ENCODE measurements around the gene RTCB. TPM values are rescaled to one million over a fixed set of nuclear protein-coding genes. Genes with fewer than 3 reads are reported as not detected.

Gene RTCB
- total RNA-seq, 1 experiment from 2014 or later = 101 TPM

GRCh38 chr22:32404021-32404420, 8.0 kb downstream of the RTCB start:
- H3K27me3 ChIP-seq (ENCODE audit: insufficient read depth, low read length) = no peaks in the 10 kb centered on the region
- no peak overlapping the region for H2AK5ac ChIP-seq (ENCODE audit: insufficient read length, low read length)
- WGBS (ENCODE audit: extremely low coverage, insufficient read length, low lambda C conversion rate) = no CpG with 5 or more reads among the region's 2 CpGs
- Mint-ChIP-seq H3K4me1 (no peaks in the 10 kb centered on the region), H3K27ac (no peak overlapping the region), H3K9me3 (no peaks in the 10 kb centered on the region), H3K4me3 (no peak overlapping the region), H3K36me3 (ENCODE audit: insufficient read depth in 1 of 3, low read depth in 3 of 3) (peaks cover 29 to 90% (median 75%) of the 10 kb centered on the region in 3 experiments; a peak in 6 of 7 replicates), H3K27me3 (ENCODE audit: low read depth) (no peaks in the 10 kb centered on the region)
- no peaks in the 10 kb centered on the region for H3K4me1 ChIP-seq (ENCODE audit: insufficient read depth, low read length)
- no peaks in the 10 kb centered on the region for H4K20me1 ChIP-seq (ENCODE audit: control insufficient read depth, insufficient read depth, insufficient read length)
- H3K79me1 ChIP-seq (ENCODE audit: insufficient read depth, low read depth, low read length, poor library complexity, severe bottlenecking) = peaks cover 4% of the 10 kb centered on the region
- H2BK20ac ChIP-seq (ENCODE audit: low read depth, low read length, poor library complexity, severe bottlenecking) = no peak overlapping the region
- no peak overlapping the region for H2BK12ac ChIP-seq (ENCODE audit: insufficient read length, low read depth, low read length)
- H4K91ac ChIP-seq (ENCODE audit: insufficient read length, low read depth, low read length) = no peak overlapping the region
- no peaks in the 10 kb centered on the region for H3K79me2 ChIP-seq (ENCODE audit: insufficient read depth, low read length)
- no peak overlapping the region for H2BK5ac ChIP-seq (ENCODE audit: insufficient read length, low read length)
- no peak overlapping the region for H3K4me2 ChIP-seq (ENCODE audit: insufficient read depth, insufficient read length, low read length)
- H3K18ac ChIP-seq (ENCODE audit: insufficient read length, low read depth, low read length) = no peak overlapping the region
- no peak for DNase-seq
- no peak overlapping the region for H4K5ac ChIP-seq (ENCODE audit: insufficient read length, low read depth, low read length)
- H2BK120ac ChIP-seq (ENCODE audit: low read depth, low read length, poor library complexity, severe bottlenecking) = no peak overlapping the region
- H2BK15ac ChIP-seq (ENCODE audit: low read depth, low read length) = no peak overlapping the region
- no peak overlapping the region for H2AFZ ChIP-seq (ENCODE audit: low read length)
- no peak overlapping the region for H3K56ac ChIP-seq (ENCODE audit: insufficient read length, low read depth, low read length)
- H3K23me2 ChIP-seq (ENCODE audit: insufficient read length, low read depth, low read length, poor library complexity, severe bottlenecking) = no peaks in the 10 kb centered on the region
- H3K23ac ChIP-seq (ENCODE audit: insufficient read length, low read depth, low read length) = no peak overlapping the region
- H3K14ac ChIP-seq (ENCODE audit: insufficient read depth, low read length) = no peak overlapping the region
- no peak overlapping the region for H4K8ac ChIP-seq (replicated peaks; ENCODE audit: insufficient read length, low read depth, low read length)
- H3K4ac ChIP-seq (ENCODE audit: low read depth, low read length) = no peak overlapping the region
- H3K27ac ChIP-seq (ENCODE audit: insufficient read length, low read depth, low read length) = no peak overlapping the region
- H3K9ac ChIP-seq (ENCODE audit: extremely low read depth, insufficient read length, low read length) = no peak overlapping the region
- no peak overlapping the region for H3T11ph ChIP-seq (ENCODE audit: low read length)
- TF ChIP-seq, protein P1, sequence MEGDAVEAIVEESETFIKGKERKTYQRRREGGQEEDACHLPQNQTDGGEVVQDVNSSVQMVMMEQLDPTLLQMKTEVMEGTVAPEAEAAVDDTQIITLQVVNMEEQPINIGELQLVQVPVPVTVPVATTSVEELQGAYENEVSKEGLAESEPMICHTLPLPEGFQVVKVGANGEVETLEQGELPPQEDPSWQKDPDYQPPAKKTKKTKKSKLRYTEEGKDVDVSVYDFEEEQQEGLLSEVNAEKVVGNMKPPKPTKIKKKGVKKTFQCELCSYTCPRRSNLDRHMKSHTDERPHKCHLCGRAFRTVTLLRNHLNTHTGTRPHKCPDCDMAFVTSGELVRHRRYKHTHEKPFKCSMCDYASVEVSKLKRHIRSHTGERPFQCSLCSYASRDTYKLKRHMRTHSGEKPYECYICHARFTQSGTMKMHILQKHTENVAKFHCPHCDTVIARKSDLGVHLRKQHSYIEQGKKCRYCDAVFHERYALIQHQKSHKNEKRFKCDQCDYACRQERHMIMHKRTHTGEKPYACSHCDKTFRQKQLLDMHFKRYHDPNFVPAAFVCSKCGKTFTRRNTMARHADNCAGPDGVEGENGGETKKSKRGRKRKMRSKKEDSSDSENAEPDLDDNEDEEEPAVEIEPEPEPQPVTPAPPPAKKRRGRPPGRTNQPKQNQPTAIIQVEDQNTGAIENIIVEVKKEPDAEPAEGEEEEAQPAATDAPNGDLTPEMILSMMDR (conservative IDR thresholded peaks at IDR 0.05) = no peak
- no peaks in the 10 kb centered on the region for H3K9me3 ChIP-seq (ENCODE audit: control insufficient read depth, low read depth, low read length)

All from H9 (cell line).